Dedifferentiated amniotic fluid mesenchymal stem cell (primary cell): ENCODE data around the gene MVB12A.

ENCODE experiments used
- DNase-seq: peaks from one replicate; pipeline ENCODE4 v3.0.0-alpha.2; 2016; ENCODE audit errors: extremely low spot score

The MVB12A gene

DNA sequence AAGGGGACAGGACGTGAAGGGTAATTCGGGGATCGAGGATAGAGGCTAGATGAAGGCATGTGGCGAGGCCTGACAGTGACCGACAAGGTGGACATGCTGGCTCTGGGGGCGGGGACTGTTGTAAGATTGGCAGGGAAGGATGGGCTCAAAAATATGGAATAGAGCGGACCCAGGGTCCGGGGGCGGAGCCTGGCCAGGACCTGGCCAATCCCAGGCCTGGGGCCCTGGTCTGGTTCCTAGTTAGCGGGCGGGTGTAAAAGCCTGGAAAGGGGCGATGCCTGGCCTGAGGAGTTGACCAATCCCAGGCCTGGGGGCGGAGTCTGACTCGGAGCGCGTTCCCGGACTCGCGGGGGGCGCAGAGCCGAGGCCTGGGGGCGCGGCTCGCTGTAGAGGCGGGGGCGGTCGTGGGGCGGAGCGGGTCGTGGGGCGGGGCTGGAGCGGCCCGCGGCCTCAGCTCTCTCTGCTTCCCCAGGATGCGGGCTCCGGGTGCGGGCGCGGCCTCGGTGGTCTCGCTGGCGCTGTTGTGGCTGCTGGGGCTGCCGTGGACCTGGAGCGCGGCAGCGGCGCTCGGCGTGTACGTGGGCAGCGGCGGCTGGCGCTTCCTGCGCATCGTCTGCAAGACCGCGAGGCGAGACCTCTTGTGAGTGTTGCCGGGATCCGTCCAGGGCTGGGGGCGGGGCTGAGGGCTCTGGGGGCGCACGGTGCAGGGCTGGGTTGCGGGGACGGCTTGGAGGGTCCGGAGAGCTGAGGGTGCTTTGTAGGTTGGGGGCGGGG, 50.4 kb downstream of the MVB12A start, which contains the start of gene SLC27A1:
SLC27A1 (plus strand) TSS at position 457 of the 774 bp plus-strand sequence; CDS start at position 474, 17 bp downstream.
- DNase-seq = peak; percentile 98

DNA sequence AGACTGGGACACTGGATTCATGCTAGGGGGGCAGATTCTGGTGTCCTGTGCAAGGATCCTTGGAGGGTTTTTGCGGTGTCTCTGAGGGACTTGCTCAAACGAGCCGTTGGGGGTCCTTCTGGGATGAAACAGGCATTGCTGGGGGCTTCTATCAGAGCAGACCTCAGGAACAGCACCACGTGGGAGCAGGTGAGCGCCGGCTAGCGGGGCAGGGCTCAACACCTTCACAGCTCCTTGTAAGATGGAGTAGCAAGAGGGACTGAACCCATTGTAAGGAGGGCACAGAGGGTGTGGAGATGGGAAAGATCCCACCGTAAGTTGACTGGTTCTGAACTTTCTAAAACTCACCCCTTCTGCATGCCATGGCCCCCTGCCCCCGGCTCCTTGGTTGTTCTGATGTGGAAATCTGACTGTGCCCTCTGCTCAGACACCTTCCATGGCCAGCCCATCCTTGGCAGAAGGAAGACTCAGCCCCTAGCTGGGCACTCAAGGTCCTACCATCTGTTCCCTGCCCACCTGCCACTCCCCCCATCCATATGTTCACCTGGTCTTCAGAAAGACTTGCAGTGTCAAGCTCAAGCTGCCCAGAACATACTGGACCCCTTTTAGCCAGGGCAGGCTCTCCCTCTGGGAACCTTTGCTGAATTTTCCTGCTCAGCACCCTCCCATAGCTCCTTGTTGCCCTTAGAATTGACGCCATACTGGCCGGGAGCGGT, 51.7 kb downstream of the MVB12A start:
- no peak for DNase-seq

GRCh38 chr19:17473041-17473440, 53.2 kb downstream of the MVB12A start:
- DNase-seq = no peak
